HepG2 (cell line): ENCODE data around the gene ZCCHC9. TPM values are rescaled to one million over a fixed set of nuclear protein-coding genes. Genes with fewer than 3 reads are reported as not detected.

Source experiments
- AKNA ChIP-seq: sonication (generic); formaldehyde crosslinking; IDR thresholded peaks from 2 replicates; pipeline ENCODE4 v1.4.0; 2020; ENCODE audit warnings: missing genetic modification reagents, borderline replicate concordance
- NR2F1 ChIP-seq, 2 experiments: fragments of 450-650 bp in 1 of 2; formaldehyde crosslinking in 1 of 2; IDR thresholded peaks; 2 replicates each; pipeline versions ENCODE4 v1.5.0 to v1.6.1; 2016 to 2020; ENCODE audit warnings: mild to moderate bottlenecking in 1 of 2, missing compliant biosample characterization in 1 of 2, missing genetic modification reagents in 1 of 2, moderate library complexity in 1 of 2
- ZFP41 ChIP-seq: sonication (generic); formaldehyde crosslinking; IDR thresholded peaks from 2 replicates; pipeline ENCODE4 v1.4.0; 2020; ENCODE audit warnings: mild to moderate bottlenecking, missing genetic modification reagents, borderline replicate concordance
- ZNF564 ChIP-seq: sonication (generic); formaldehyde crosslinking; IDR thresholded peaks from 2 replicates; pipeline ENCODE4 v1.8.1; 2023; ENCODE audit warnings: mild to moderate bottlenecking, missing genetic modification reagents
- ZNF574 ChIP-seq: sonication (generic); formaldehyde crosslinking; IDR thresholded peaks from 2 replicates; pipeline ENCODE4 v1.4.0; 2020; ENCODE audit warnings: missing genetic modification reagents
- ZSCAN12 ChIP-seq: sonication (generic); formaldehyde crosslinking; IDR thresholded peaks from 2 replicates; pipeline ENCODE4 v1.9.0; 2021; ENCODE audit warnings: mild to moderate bottlenecking, missing genetic modification reagents
- polyA plus RNA-seq, 8 experiments: library from polyadenylated mRNA; depleted of rRNA in 3 of 8; stranded (reverse) in 7 of 8; unstranded in 1 of 8; fragments of >200 nt; fragmentation: Illumina TruSeq in 4 of 8; extraction: Trizol in 4 of 8; gene quantifications; 2 replicates each; pipeline versions ENCODE4 v1.2.1 to v1.2.3, GENCODE V29; 2011 to 2016; ENCODE audit warnings: low read depth in 4 of 8, missing spikeins in 1 of 8, mixed read lengths in 1 of 8; ENCODE audit not compliant: insufficient read depth in 1 of 8
- total RNA-seq, 5 experiments: library from RNA; depleted of rRNA; stranded (reverse); fragments of >200 nt; fragmentation: Illumina TruSeq; extraction: Trizol; gene quantifications; 2 replicates each; pipeline ENCODE4 v1.2.3, GENCODE V29; 2016; ENCODE audit warnings: low read depth in 1 of 5

Gene ZCCHC9
- total and polyA plus RNA-seq, 2 of the 13 experiments (the other 11 are each of a cell fraction or from before 2014, with no cell fraction given) = 28.7 to 52.5 TPM

- no peak for TF ChIP-seq ZNF564
- TF ChIP-seq ZNF574 (CRISPR knock-in tag) = no peak
- TF ChIP-seq ZSCAN12 (CRISPR knock-in tag) = no peak
- TF ChIP-seq AKNA = no peak
- no peak for TF ChIP-seq ZFP41 (CRISPR knock-in tag)
- no peak for TF ChIP-seq NR2F1 (CRISPR knock-in tag; IDR thresholded peaks at IDR 0.05)
Observed at GRCh38 chr5:81314581-81314980, 13.2 kb downstream of the ZCCHC9 start (continued).
